Measurements from ENCODE around the gene SLC36A2. TPM values are rescaled to one million over a fixed set of nuclear protein-coding genes. Genes with fewer than 3 reads are reported as not detected.

SLC36A2 gene
- total RNA-seq, 1 donor = not detected

DNA sequence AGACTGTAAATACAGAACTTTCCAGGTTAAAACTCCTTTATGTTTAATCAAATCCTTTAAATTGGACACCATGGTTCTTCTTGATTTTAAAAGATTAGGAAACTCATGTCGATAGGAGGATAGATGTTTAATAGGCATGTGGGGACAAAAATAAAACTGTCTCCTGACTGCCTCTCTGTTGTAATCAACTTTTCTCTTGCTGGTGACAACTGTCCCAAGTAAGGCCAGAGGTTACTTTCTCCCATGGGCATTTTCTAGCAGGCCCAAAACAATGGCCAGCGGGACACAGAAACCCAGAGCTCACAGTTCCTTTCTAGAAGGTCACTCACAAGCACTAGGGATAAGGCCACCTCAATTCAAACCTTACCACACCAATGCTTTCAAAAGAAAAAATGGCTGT lies 14.5 kb downstream of the SLC36A2 start:
- Histone ChIP-seq H3K79me2 (ENCODE audit: insufficient read depth, low read length) (no peaks in the 10 kb centered on the region), H3K36me3 (ENCODE audit: insufficient read depth, low read length) (no peaks in the 10 kb centered on the region), H3K27ac (ENCODE audit: low read depth, low read length) (no peak overlapping the region), H3K4me1 (ENCODE audit: insufficient read depth, low read length) (no peaks in the 10 kb centered on the region), H3K4me2 (ENCODE audit: insufficient read depth, low read length) (no peak overlapping the region), H4K20me1 (ENCODE audit: insufficient read depth, low read length) (no peaks in the 10 kb centered on the region), H3K4me3 (ENCODE audit: insufficient read depth, low read length) (no peak overlapping the region), H2AFZ (ENCODE audit: low read length) (no peak overlapping the region), H3K9me3 (ENCODE audit: low read depth, low read length) (no peaks in the 10 kb centered on the region), H3K27me3 (ENCODE audit: insufficient read depth, low read length) (no peaks in the 10 kb centered on the region)
- no peak for DNase-seq (ENCODE audit: insufficient read length, low spot score, missing footprints)
- no peak for TF ChIP-seq CTCF (IDR thresholded peaks at IDR 0.05; ENCODE audit: extremely low read depth, low read depth, low read length)

- Histone ChIP-seq H3K27ac (ENCODE audit: low read depth, low read length) (no peak overlapping the region), H3K4me1 (ENCODE audit: insufficient read depth, low read length) (no peaks in the 10 kb centered on the region), H3K27me3 (ENCODE audit: insufficient read depth, low read length) (peaks cover 6% of the 10 kb centered on the region), H2AFZ (ENCODE audit: low read length) (no peak overlapping the region), H3K4me2 (ENCODE audit: insufficient read depth, low read length) (no peak overlapping the region), H3K79me2 (ENCODE audit: insufficient read depth, low read length) (no peaks in the 10 kb centered on the region), H3K9me3 (ENCODE audit: low read depth, low read length) (no peaks in the 10 kb centered on the region), H3K36me3 (ENCODE audit: insufficient read depth, low read length) (no peaks in the 10 kb centered on the region), H4K20me1 (ENCODE audit: insufficient read depth, low read length) (no peaks in the 10 kb centered on the region), H3K4me3 (ENCODE audit: insufficient read depth, low read length) (no peak overlapping the region)
- no peak for DNase-seq (ENCODE audit: insufficient read length, low spot score, missing footprints)
- no peak for TF ChIP-seq CTCF (IDR thresholded peaks at IDR 0.05; ENCODE audit: extremely low read depth, low read depth, low read length)
Measured at GRCh38 chr5:151328734-151329133, 18.6 kb downstream of the SLC36A2 start.

GRCh38 chr5:151327585-151327984 lies 19.8 kb downstream of the SLC36A2 start:
- Histone ChIP-seq H3K27me3 (ENCODE audit: insufficient read depth, low read length) (peaks cover 6% of the 10 kb centered on the region), H4K20me1 (ENCODE audit: insufficient read depth, low read length) (no peaks in the 10 kb centered on the region), H3K4me2 (ENCODE audit: insufficient read depth, low read length) (no peak overlapping the region), H3K4me1 (ENCODE audit: insufficient read depth, low read length) (no peaks in the 10 kb centered on the region), H3K36me3 (ENCODE audit: insufficient read depth, low read length) (no peaks in the 10 kb centered on the region), H2AFZ (ENCODE audit: low read length) (no peak overlapping the region), H3K79me2 (ENCODE audit: insufficient read depth, low read length) (no peaks in the 10 kb centered on the region), H3K4me3 (ENCODE audit: insufficient read depth, low read length) (no peak overlapping the region), H3K9me3 (ENCODE audit: low read depth, low read length) (no peaks in the 10 kb centered on the region), H3K27ac (ENCODE audit: low read depth, low read length) (no peak overlapping the region)
- no peak for TF ChIP-seq CTCF (IDR thresholded peaks at IDR 0.05; ENCODE audit: extremely low read depth, low read depth, low read length)
- no peak for DNase-seq (ENCODE audit: insufficient read length, low spot score, missing footprints)

GRCh38 chr5:151326266-151326665 lies 21.1 kb downstream of the SLC36A2 start:
- Histone ChIP-seq H3K27me3 (ENCODE audit: insufficient read depth, low read length) (peaks cover 6% of the 10 kb centered on the region), H3K4me3 (ENCODE audit: insufficient read depth, low read length) (no peak overlapping the region), H3K4me2 (ENCODE audit: insufficient read depth, low read length) (no peak overlapping the region), H3K79me2 (ENCODE audit: insufficient read depth, low read length) (no peaks in the 10 kb centered on the region), H3K27ac (ENCODE audit: low read depth, low read length) (no peak overlapping the region), H3K9me3 (ENCODE audit: low read depth, low read length) (no peaks in the 10 kb centered on the region), H3K36me3 (ENCODE audit: insufficient read depth, low read length) (no peaks in the 10 kb centered on the region), H3K4me1 (ENCODE audit: insufficient read depth, low read length) (no peaks in the 10 kb centered on the region), H4K20me1 (ENCODE audit: insufficient read depth, low read length) (no peaks in the 10 kb centered on the region), H2AFZ (ENCODE audit: low read length) (no peak overlapping the region)
- DNase-seq (ENCODE audit: insufficient read length, low spot score, missing footprints) = no peak
- no peak for TF ChIP-seq CTCF (IDR thresholded peaks at IDR 0.05; ENCODE audit: extremely low read depth, low read depth, low read length)
